ENCODE results near the gene THSD4.
"Not testable (repeated sequence)": the region's sequence is repeated elsewhere in the genome, so short reads cannot be mapped to it uniquely, and the experiment has no call there.

GRCh38 chr15:71401728-71402127 lies 286.5 kb downstream of the THSD4 start:
- TF ChIP-seq FOS (IDR thresholded peaks at IDR 0.05; ENCODE audit: low read depth, low read length); POLR2A (IDR thresholded peaks at IDR 0.05; ENCODE audit: low read depth, low read length); USF2 (IDR thresholded peaks at IDR 0.05; ENCODE audit: low read depth, low read length); BHLHE40 (IDR thresholded peaks at IDR 0.05; ENCODE audit: low read depth, low read length); CTCF (conservative IDR thresholded peaks at IDR 0.05; ENCODE audit: low read depth, low read length); CEBPB (IDR thresholded peaks at IDR 0.05; ENCODE audit: low read depth, low read length); MXI1 (IDR thresholded peaks at IDR 0.05; ENCODE audit: borderline replicate concordance, low read depth, low read length); NFE2L2 (IDR thresholded peaks at IDR 0.05; ENCODE audit: low read depth, low read length); RCOR1 (IDR thresholded peaks at IDR 0.05; ENCODE audit: insufficient replicate concordance, low read length); SMC3 (IDR thresholded peaks at IDR 0.05; ENCODE audit: low read depth, low read length); CHD1 (IDR thresholded peaks at IDR 0.05; ENCODE audit: low read depth, low read length); RAD21 (IDR thresholded peaks at IDR 0.05; ENCODE audit: low read length); MAFK (IDR thresholded peaks at IDR 0.05; ENCODE audit: low read depth, low read length): not testable (repeated sequence)

Data from IMR-90 (cell line).